IMR-90 (cell line): ENCODE measurements around the gene KCNH5. TPM values are rescaled to one million over a fixed set of nuclear protein-coding genes. Genes with fewer than 3 reads are reported as not detected.

Source experiments
- ATAC-seq: fragments of 200-7000 bp; cut with Tn5 transposase; 2 replicates; pipeline ENCODE4 v1.9.1; 2020; ENCODE audit warnings: low read depth, mild to moderate bottlenecking, moderate library complexity
- BruUV-seq: library from RNA; stranded (reverse); fragments of 400-500 nt; replicated peaks from 2 replicates; lab custom pipeline; 2021; lab: Mats Ljungman, UMichigan
- CTCF ChIA-PET: fragments of 300-600 bp; formaldehyde crosslinking; extraction: SDS; loops from one replicate; lab custom pipeline; 2021; ENCODE audit warnings: antibody characterized with exemption; lab: Yijun Ruan, JAX
- POLR2A ChIA-PET: fragments of 300-600 bp; sonication (Branson Sonifier 250); formaldehyde crosslinking; loops from one replicate; lab custom pipeline; 2022; ENCODE audit warnings: antibody characterized with exemption; ENCODE audit not compliant: unreplicated experiment; lab: Charles Lee
- DNase-seq: peaks from one replicate; pipeline ENCODE4 v3.0.0; 2013
- H2AFZ ChIP-seq: replicated peaks from 2 replicates; pipeline ENCODE3; 2013; ENCODE audit warnings: low read length, mild to moderate bottlenecking; ENCODE audit not compliant: poor library complexity
- H2AK5ac ChIP-seq: 2 replicates; pipeline ENCODE4 v1.6.1; 2013; ENCODE audit warnings: low read depth, low read length, inconsistent platforms
- H2AK9ac ChIP-seq: replicated peaks from 2 replicates; pipeline ENCODE3; 2013; ENCODE audit warnings: mild to moderate bottlenecking, low read depth, low read length, moderate library complexity; ENCODE audit not compliant: poor library complexity
- H2BK120ac ChIP-seq: 2 replicates; pipeline ENCODE4 v1.6.1; 2013; ENCODE audit warnings: low read depth, low read length, inconsistent platforms
- H2BK15ac ChIP-seq: 3 replicates; pipeline ENCODE4 v1.6.1; 2013; ENCODE audit warnings: low read depth, low read length, inconsistent platforms
- H2BK20ac ChIP-seq: 2 replicates; pipeline ENCODE4 v1.6.1; 2013; ENCODE audit warnings: low read depth, mild to moderate bottlenecking, inconsistent platforms, low read length, moderate library complexity
- H2BK5ac ChIP-seq: 2 replicates; pipeline ENCODE4 v1.6.1; 2013; ENCODE audit warnings: mild to moderate bottlenecking, low read depth, low read length, inconsistent platforms; ENCODE audit not compliant: poor library complexity, severe bottlenecking
- H3K14ac ChIP-seq: replicated peaks from 2 replicates; pipeline ENCODE4 v1.6.1; 2013; ENCODE audit warnings: low read depth, low read length, inconsistent platforms
- H3K18ac ChIP-seq: 2 replicates; pipeline ENCODE4 v1.6.1; 2013; ENCODE audit warnings: low read depth, low read length, control low read depth
- H3K23ac ChIP-seq: 2 replicates; pipeline ENCODE4 v1.6.1; 2013; ENCODE audit warnings: low read depth, low read length, inconsistent platforms
- H3K27ac ChIP-seq: 2 replicates; pipeline ENCODE4 v1.5.1; 2013; ENCODE audit warnings: mild to moderate bottlenecking, control low read depth, low read length; ENCODE audit not compliant: insufficient read depth
- H3K27me3 ChIP-seq: 2 replicates; pipeline ENCODE4 v1.6.1; 2013; ENCODE audit warnings: low read length; ENCODE audit not compliant: control insufficient read depth, insufficient read depth
- H3K36me3 ChIP-seq: 2 replicates; pipeline ENCODE4 v1.6.1; 2013; ENCODE audit warnings: low read length, mixed read lengths; ENCODE audit not compliant: control insufficient read depth, insufficient read depth
- H3K4ac ChIP-seq: 2 replicates; pipeline ENCODE4 v1.6.1; 2013; ENCODE audit warnings: low read depth, low read length, inconsistent platforms
- H3K4me1 ChIP-seq: 2 replicates; pipeline ENCODE4 v1.6.1; 2013; ENCODE audit warnings: low read length, mixed read lengths; ENCODE audit not compliant: control insufficient read depth, insufficient read depth
- H3K4me2 ChIP-seq: 2 replicates; pipeline ENCODE4 v1.6.1; 2013; ENCODE audit warnings: low read depth, mild to moderate bottlenecking, control low read depth, low read length, moderate library complexity
- H3K4me3 ChIP-seq: 2 replicates; pipeline ENCODE4 v1.5.1; 2013; ENCODE audit warnings: low read depth, mild to moderate bottlenecking, control low read depth, low read length, moderate library complexity; ENCODE audit not compliant: insufficient read depth
- H3K56ac ChIP-seq: 2 replicates; pipeline ENCODE4 v1.6.1; 2013; ENCODE audit warnings: low read length, inconsistent platforms; ENCODE audit not compliant: insufficient read depth; ENCODE audit errors: extremely low read depth
- H3K79me1 ChIP-seq, 2 experiments: 2 replicates each; pipeline ENCODE4 v1.6.1; 2013; ENCODE audit warnings: low read length in 2 of 2, inconsistent platforms in 1 of 2, low read depth in 1 of 2
- H3K9ac ChIP-seq: 2 replicates; pipeline ENCODE4 v1.6.1; 2013; ENCODE audit warnings: low read depth, low read length, control low read depth
- H3K9me1 ChIP-seq: 2 replicates; pipeline ENCODE4 v1.6.1; 2013; ENCODE audit warnings: low read length, inconsistent platforms; ENCODE audit not compliant: insufficient read depth
- H3K9me3 ChIP-seq: 2 replicates; pipeline ENCODE4 v1.6.1; 2013; ENCODE audit warnings: low read length; ENCODE audit not compliant: control insufficient read depth, insufficient read depth
- H4K20me1 ChIP-seq: 2 replicates; pipeline ENCODE4 v1.6.1; 2013; ENCODE audit warnings: low read length, inconsistent platforms; ENCODE audit not compliant: insufficient read depth
- H4K5ac ChIP-seq: 2 replicates; pipeline ENCODE4 v1.6.1; 2013; ENCODE audit warnings: mild to moderate bottlenecking, low read depth, low read length, control low read depth
- H4K8ac ChIP-seq, 2 experiments: 2 replicates each; pipeline ENCODE4 v1.6.1; 2013; ENCODE audit warnings: low read depth in 2 of 2, low read length in 2 of 2, control low read depth in 1 of 2, inconsistent platforms in 1 of 2
- H4K91ac ChIP-seq: 2 replicates; pipeline ENCODE4 v1.6.1; 2013; ENCODE audit warnings: low read depth, low read length, inconsistent platforms; ENCODE audit not compliant: insufficient read depth
- BHLHE40 ChIP-seq: fragments of 150-350 bp; IDR thresholded peaks from 2 replicates; pipeline ENCODE4 v1.6.1; 2016; ENCODE audit warnings: mild to moderate bottlenecking, low read depth, low read length
- NFE2L2 ChIP-seq: fragments of 150-350 bp; IDR thresholded peaks from 2 replicates; pipeline ENCODE4 v1.6.1; 2016; ENCODE audit warnings: low read depth, mild to moderate bottlenecking, low read length
- RFX5 ChIP-seq: IDR thresholded peaks from 2 replicates; pipeline ENCODE4 v1.8.0; 2012; ENCODE audit warnings: low read depth, mild to moderate bottlenecking, low read length, moderate library complexity
- SMC3 ChIP-seq: fragments of 150-350 bp; IDR thresholded peaks from 2 replicates; pipeline ENCODE4 v1.6.1; 2016; ENCODE audit warnings: low read depth, mild to moderate bottlenecking, antibody characterized with exemption, low read length, moderate library complexity
- WGBS, 2 experiments: methylation state at CpG; one replicate each; pipeline versions ENCODE4 v1.1.5 to v1.1.7; 2013; ENCODE audit warnings: missing lambda C conversion rate in 2 of 2; ENCODE audit not compliant: insufficient read length in 1 of 2; ENCODE audit errors: extremely low coverage in 2 of 2; 5-methylcytosine and 5-hydroxymethylcytosine counted together
- dilution Hi-C: fragments of 300-500 bp; cut with HindIII; formaldehyde crosslinking; loops from one replicate; pipeline ENCODE4 v1.14.3; 2018; ENCODE audit warnings: low sequenced_read_pairs; ENCODE audit not compliant: unreplicated experiment
- in situ Hi-C: fragments of 300-500 bp; cut with MboI; formaldehyde crosslinking; loops from 3 replicates; pipeline ENCODE4 v1.14.3; 2019; ENCODE audit warnings: low sequenced_read_pairs, inconsistent platforms, mixed read lengths
- intact Hi-C: fragments of 100-400 bp; cut with micrococcal nuclease; formaldehyde crosslinking; loops from 2 replicates; pipeline ENCODE4 v1.10.0; 2022
- polyA plus RNA-seq, 3 experiments: library from polyadenylated mRNA; depleted of rRNA; stranded (reverse); fragments of >200 nt; gene quantifications; 2 replicates each; pipeline ENCODE4 v1.2.3, GENCODE V29; 2012; ENCODE audit warnings: low replicate concordance in 1 of 3
- total RNA-seq: library from RNA; depleted of rRNA; stranded (reverse); fragments of >200 nt; gene quantifications from 2 replicates; pipeline ENCODE4 v1.2.3, GENCODE V29; 2012
- TF ChIP-seq, protein P1 (sequence below): conservative IDR thresholded peaks from 2 replicates; pipeline ENCODE4 v1.5.1; 2012; ENCODE audit warnings: mild to moderate bottlenecking, low read depth, low read length, improper control_type of control experiment

Gene KCNH5
- total and polyA plus RNA-seq, 2 of the 4 experiments (the other 2 are of a cell fraction): under 0.01 to 0.03 TPM

DNA sequence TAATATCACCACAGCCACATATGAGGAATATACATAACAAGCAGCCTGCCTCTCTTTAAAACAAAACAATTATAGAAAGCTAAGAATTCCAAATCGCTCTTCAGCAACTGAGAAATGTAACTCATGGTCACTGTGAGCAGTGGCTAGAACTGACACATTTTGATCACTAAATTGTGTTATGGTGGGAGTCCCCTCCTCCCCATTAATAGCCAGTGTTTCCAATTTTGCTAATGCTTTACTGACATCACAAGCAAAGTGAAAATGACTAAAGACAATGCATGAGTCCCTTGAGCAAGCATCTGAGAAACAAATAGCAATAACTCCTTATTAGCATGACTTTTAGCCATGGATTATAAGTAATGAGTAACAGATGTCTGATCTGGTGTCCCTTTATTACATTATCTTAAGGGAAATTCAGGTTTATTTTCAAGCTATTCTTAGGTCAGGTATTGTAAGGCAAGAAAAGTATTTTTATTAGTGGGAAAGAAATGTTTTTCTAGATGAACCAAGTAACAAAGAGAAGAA, 148.3 kb downstream of the KCNH5 start:
- no peak overlapping the region for H3K14ac ChIP-seq
- no peak for DNase-seq
- no peak overlapping the region for H4K91ac ChIP-seq
- in situ Hi-C loops: no loop called here
- no peak overlapping the region for H3K9ac ChIP-seq
- dilution Hi-C loops: no loop called here
- BruUV-seq: no TSS peak
- H2AFZ ChIP-seq: no peak overlapping the region
- H2BK15ac ChIP-seq: no peak overlapping the region
- H3K79me1 ChIP-seq: no peaks in the 10 kb centered on the region
- no peak for TF ChIP-seq SMC3
- no peak for TF ChIP-seq RFX5
- TF ChIP-seq, protein P1, sequence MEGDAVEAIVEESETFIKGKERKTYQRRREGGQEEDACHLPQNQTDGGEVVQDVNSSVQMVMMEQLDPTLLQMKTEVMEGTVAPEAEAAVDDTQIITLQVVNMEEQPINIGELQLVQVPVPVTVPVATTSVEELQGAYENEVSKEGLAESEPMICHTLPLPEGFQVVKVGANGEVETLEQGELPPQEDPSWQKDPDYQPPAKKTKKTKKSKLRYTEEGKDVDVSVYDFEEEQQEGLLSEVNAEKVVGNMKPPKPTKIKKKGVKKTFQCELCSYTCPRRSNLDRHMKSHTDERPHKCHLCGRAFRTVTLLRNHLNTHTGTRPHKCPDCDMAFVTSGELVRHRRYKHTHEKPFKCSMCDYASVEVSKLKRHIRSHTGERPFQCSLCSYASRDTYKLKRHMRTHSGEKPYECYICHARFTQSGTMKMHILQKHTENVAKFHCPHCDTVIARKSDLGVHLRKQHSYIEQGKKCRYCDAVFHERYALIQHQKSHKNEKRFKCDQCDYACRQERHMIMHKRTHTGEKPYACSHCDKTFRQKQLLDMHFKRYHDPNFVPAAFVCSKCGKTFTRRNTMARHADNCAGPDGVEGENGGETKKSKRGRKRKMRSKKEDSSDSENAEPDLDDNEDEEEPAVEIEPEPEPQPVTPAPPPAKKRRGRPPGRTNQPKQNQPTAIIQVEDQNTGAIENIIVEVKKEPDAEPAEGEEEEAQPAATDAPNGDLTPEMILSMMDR: no peak
- no peak for TF ChIP-seq BHLHE40
- TF ChIP-seq NFE2L2: no peak
- H3K4me3 ChIP-seq: no peak overlapping the region
- no peaks in the 10 kb centered on the region for H3K9me3 ChIP-seq
- H4K5ac ChIP-seq: no peak overlapping the region
- no peaks in the 10 kb centered on the region for H3K36me3 ChIP-seq
- CTCF ChIA-PET: interaction anchor here (0.6 kb wide), 1 partner anchor 248 kb away, joined by 3 read pairs; no protein-coding TSS in a partner anchor
- H2BK5ac ChIP-seq: no peak overlapping the region
- H3K27ac ChIP-seq: no peak overlapping the region
- no peak overlapping the region for H3K4me2 ChIP-seq
- H3K23ac ChIP-seq: no peak overlapping the region
- H3K9me1 ChIP-seq: no peaks in the 10 kb centered on the region
- H4K20me1 ChIP-seq: no peaks in the 10 kb centered on the region
- no peaks in the 10 kb centered on the region for H3K27me3 ChIP-seq
- intact Hi-C loops: no loop called here
- no peak overlapping the region for H2AK9ac ChIP-seq
- no peak overlapping the region for H3K18ac ChIP-seq
- no peak overlapping the region for H3K56ac ChIP-seq
- no peaks in the 10 kb centered on the region for H3K4me1 ChIP-seq
- no peak for ATAC-seq
- no CpG with 5 or more reads among the region's 1 CpG for WGBS, 2 experiments
- H2BK20ac ChIP-seq: no peak overlapping the region
- H2BK120ac ChIP-seq: no peak overlapping the region
- H2AK5ac ChIP-seq: no peak overlapping the region
- H4K8ac ChIP-seq: no peak overlapping the region
- H3K4ac ChIP-seq: no peak overlapping the region
- POLR2A ChIA-PET: no interaction called here
